Measurements from ENCODE around the gene TAGAP. TPM values are rescaled to one million over a fixed set of nuclear protein-coding genes. Genes with fewer than 3 reads are reported as not detected.

Gene TAGAP
- total RNA-seq, 1 donor from 2014 or later, result 9.2 TPM

DNA sequence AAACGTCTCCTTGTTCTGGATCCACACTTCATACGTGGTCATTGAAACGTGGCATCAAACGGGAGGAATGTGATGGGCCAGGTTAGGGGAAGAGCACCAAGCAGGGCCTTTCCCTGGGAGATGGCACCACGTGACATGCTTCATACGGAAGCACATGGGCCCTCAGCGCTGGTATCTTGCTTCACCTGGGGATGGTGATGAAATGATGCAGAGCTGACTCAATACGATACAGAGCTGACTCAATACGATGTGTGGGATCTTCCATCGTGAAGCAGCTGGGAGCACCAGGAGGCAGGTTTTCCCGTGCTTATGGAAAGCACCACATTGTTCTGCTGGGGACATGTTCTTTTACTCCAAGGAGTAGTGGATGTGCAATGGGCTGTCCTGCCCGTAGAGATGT is 22.5 kb upstream of the TAGAP start:
- Histone ChIP-seq H3K36me3 (no peaks in the 10 kb centered on the region), H3K27me3 (no peaks in the 10 kb centered on the region), H3K4me3 (no peak overlapping the region), H3K27ac (no peak overlapping the region), H3K4me1 (no peaks in the 10 kb centered on the region), H3K9me3 (no peaks in the 10 kb centered on the region)
- intact Hi-C loops (cut with DNase I), result no loop called here
- TF ChIP-seq, protein P1, sequence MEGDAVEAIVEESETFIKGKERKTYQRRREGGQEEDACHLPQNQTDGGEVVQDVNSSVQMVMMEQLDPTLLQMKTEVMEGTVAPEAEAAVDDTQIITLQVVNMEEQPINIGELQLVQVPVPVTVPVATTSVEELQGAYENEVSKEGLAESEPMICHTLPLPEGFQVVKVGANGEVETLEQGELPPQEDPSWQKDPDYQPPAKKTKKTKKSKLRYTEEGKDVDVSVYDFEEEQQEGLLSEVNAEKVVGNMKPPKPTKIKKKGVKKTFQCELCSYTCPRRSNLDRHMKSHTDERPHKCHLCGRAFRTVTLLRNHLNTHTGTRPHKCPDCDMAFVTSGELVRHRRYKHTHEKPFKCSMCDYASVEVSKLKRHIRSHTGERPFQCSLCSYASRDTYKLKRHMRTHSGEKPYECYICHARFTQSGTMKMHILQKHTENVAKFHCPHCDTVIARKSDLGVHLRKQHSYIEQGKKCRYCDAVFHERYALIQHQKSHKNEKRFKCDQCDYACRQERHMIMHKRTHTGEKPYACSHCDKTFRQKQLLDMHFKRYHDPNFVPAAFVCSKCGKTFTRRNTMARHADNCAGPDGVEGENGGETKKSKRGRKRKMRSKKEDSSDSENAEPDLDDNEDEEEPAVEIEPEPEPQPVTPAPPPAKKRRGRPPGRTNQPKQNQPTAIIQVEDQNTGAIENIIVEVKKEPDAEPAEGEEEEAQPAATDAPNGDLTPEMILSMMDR (IDR thresholded peaks at IDR 0.05), result no peak
- no peak for DNase-seq (ENCODE audit: low spot score in 2 of 2)

DNA sequence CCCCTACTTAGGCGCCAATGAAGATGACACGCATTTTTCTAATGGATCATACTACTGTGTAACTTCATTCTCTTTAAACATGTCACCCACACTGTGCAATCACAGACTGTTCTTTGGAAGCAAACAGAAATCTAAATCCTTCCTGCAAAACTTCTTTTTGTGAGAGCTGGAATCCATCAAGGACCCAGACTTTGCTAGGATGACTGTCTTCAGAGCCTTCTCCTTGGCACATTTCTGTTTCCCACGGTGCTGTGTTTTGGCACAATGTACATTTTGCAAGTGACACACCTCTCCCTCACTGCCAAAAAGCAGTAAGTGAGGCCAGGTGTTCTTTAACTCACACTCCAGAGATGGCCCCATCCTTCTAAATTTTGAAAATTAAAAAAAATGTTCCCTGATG is 21.7 kb upstream of the TAGAP start:
- peaks cover 0 to 5% of the 10 kb centered on the region in 2 donors for H3K9me3 ChIP-seq
- no peaks in the 10 kb centered on the region for H3K27me3 ChIP-seq
- no peak overlapping the region for H3K27ac ChIP-seq
- no peaks in the 10 kb centered on the region for H3K4me1 ChIP-seq
- TF ChIP-seq, protein P1 (IDR thresholded peaks at IDR 0.05), result no peak
- no peak overlapping the region for H3K4me3 ChIP-seq
- no peak for DNase-seq (ENCODE audit: low spot score in 2 of 2)
- no peaks in the 10 kb centered on the region for H3K36me3 ChIP-seq
- intact Hi-C loops (cut with DNase I), result no loop called here

DNA sequence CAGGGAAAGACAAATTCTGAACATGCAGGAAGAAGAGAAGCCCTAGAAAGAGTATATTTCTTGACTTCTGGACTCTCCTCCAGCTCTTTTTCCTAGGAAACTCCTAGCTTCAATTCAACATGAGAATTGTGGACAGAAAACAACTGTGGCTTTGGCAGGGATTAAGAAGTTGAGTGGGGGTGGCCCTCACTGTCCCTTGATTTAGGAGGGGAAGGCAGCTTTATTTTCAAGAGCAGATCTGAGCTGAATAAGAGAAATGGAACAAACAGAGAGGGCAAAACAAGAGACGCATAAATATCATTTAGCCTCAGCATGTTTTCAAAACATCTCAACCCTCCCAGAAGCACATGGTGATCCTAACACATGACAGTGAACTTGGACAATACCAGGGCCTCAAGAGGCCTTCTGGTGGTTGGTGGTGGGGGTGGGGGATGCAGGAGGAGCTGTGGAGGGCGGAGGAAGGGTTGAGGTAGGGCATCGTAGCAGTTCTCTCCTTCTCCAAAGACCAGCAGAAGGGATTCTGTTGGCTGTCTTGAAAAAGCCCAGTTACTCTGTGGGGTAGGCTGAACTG is 21.1 kb upstream of the TAGAP start:
- H3K4me1 ChIP-seq, result no peaks in the 10 kb centered on the region
- no peak overlapping the region for H3K4me3 ChIP-seq
- no peaks in the 10 kb centered on the region for H3K27me3 ChIP-seq
- intact Hi-C loops (cut with DNase I), result no loop called here
- TF ChIP-seq, protein P1 (IDR thresholded peaks at IDR 0.05), result no peak
- H3K9me3 ChIP-seq, result peaks cover 0 to 5% of the 10 kb centered on the region in 2 donors
- no peaks in the 10 kb centered on the region for H3K36me3 ChIP-seq
- no peak overlapping the region for H3K27ac ChIP-seq
- no peak for DNase-seq (ENCODE audit: low spot score in 2 of 2)

DNA sequence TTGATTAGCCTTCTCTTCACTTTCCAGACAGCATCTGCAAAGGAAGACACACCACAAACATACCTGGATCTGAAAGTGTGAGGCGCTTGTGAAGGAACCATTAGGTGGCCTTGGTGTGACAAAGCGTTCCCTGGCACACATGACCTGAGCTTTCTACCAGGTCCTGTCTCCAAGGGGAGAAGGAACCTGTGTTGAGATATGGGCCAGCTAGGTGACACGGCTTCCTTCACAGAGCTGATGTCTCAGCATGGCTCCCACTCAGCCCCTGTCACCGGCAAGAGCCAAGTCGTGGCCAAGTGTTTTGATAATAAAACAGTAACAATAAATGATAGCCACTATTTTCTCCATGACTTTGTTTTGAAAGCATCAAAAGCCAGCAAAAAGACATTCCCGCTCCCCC is 20.3 kb upstream of the TAGAP start:
- Histone ChIP-seq H3K9me3 (peaks cover 0 to 5% of the 10 kb centered on the region in 2 donors), H3K27me3 (no peaks in the 10 kb centered on the region), H3K4me1 (no peaks in the 10 kb centered on the region), H3K4me3 (no peak overlapping the region), H3K36me3 (no peaks in the 10 kb centered on the region), H3K27ac (no peak overlapping the region)
- intact Hi-C loops (cut with DNase I), result no loop called here
- TF ChIP-seq, protein P1 (IDR thresholded peaks at IDR 0.05), result no peak
- no peak for DNase-seq (ENCODE audit: low spot score in 2 of 2)

DNA sequence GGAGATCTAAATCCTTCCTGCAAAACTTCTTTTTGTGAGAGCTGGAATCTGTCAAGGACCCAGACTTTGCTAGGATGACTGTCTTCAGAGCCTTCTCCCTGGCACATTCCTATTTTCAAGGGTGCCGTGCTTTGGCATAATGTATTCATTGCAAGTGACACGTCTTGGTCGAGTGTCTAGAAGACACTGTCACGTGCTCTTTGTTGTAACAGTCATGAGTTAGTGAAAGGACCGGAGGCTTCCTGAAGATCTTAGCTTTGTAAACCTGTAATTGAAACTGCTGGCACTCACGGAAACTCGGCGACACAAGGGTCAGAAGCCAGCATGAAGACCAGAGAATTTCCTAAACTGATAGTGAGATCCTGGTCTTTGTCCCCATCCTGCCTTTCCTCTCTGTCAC is 19.7 kb upstream of the TAGAP start:
- intact Hi-C loops (cut with DNase I), result no loop called here
- Histone ChIP-seq H3K4me3 (no peak overlapping the region), H3K9me3 (peaks cover 0 to 5% of the 10 kb centered on the region in 2 donors), H3K36me3 (no peaks in the 10 kb centered on the region), H3K27ac (no peak overlapping the region), H3K4me1 (no peaks in the 10 kb centered on the region), H3K27me3 (no peaks in the 10 kb centered on the region)
- TF ChIP-seq, protein P1 (IDR thresholded peaks at IDR 0.05), result no peak
- no peak for DNase-seq (ENCODE audit: low spot score in 2 of 2)

DNA sequence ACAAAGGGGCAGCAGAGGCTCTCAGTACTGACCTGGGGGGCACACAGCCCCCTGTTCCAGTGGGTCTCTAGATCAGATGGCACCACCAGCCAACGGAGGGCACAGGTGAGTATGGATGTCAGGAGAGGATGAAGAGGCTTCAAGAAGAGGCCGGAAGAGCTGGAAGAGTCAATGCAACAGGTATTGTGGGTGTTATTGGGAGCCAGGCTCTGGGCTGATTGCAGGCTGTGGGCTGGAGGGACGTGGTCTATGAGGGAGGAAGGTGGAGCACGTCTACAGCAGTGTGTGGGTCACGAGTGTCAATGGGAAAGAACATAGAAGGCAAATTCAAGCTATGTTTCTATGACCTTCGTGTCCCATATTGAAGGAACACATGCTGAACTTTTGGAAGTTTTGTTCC is 18.8 kb upstream of the TAGAP start:
- no peaks in the 10 kb centered on the region for H3K27me3 ChIP-seq
- no peak overlapping the region for H3K27ac ChIP-seq
- H3K9me3 ChIP-seq, result peaks cover 0 to 5% of the 10 kb centered on the region in 2 donors
- no peak for DNase-seq (ENCODE audit: low spot score in 2 of 2)
- intact Hi-C loops (cut with DNase I), result no loop called here
- no peaks in the 10 kb centered on the region for H3K4me1 ChIP-seq
- TF ChIP-seq, protein P1 (IDR thresholded peaks at IDR 0.05), result no peak
- H3K36me3 ChIP-seq, result no peaks in the 10 kb centered on the region
- no peak overlapping the region for H3K4me3 ChIP-seq

All from ascending aorta (tissue), 2 donors.